Measurements from ENCODE around the gene INPP4A.

Gene INPP4A

DNA sequence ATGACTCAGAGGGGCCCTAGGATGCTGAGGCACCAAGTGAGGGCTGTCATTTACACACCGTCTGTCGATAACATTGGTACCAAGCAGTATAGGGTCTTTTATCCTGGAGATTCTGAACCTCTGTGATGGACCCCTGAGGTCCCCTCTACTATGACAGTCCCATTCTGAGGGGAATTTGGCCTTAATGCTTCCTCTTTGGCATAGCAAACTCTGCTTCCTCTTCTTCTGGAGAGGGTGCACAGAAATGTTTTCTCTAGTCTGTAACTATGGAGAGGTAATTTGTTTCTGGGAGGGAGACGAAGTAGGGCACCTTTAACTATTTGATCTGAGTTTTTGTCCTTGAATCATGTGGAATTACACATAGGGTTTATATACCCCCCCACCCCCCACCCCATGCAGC is 44.8 kb downstream of the INPP4A start:
- in situ Hi-C loops (cut with MboI; ENCODE audit: low sequenced_read_pairs), result no loop called here

DNA sequence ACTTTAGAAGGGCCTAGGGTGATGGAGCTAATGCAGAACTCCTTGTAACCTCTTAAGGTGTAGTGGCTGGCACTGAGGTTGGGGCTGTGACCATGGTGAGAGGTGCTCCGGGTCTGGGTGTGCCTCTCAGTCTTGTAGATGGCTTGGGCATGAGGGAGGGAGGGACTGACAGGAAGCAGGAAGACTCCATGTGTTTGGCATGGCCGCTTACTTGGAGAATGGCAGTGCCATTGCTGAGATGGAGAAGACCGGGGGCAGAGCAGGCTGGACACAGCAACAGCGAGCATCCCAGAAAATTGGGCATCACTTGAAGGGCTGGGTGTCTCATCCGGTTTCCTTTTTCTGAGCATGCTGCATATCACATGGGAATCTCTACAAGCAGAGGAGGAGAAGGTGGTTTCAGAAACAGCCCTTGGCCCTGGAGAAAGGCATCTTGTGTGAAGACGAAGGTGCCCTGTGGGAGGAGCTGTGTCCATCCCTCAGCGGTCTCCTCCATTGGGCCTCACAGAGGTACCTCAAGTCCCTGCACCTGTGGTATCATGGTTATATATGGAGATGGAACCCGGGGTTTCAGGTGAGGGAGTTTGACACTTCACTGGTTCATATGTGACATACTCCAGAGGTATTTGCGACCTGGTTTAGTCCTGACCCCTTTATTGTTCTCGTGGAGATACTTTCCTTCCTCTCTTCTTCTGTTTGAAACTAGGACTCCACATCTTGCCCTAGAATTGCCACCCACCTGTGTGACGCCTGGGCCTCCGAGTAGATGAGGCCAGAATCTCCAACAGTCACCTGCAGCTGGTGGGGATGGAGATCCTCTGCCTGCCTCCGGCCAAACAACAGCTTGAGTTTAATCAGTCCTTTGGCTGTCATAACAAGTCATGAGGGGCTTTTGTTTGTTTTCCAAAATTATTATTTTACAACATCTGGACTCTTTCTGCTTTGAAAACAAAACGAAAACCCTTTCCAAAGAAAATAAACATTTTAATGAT is 45.6 kb downstream of the INPP4A start:
- in situ Hi-C loops (cut with MboI; ENCODE audit: low sequenced_read_pairs), result no loop called here

DNA sequence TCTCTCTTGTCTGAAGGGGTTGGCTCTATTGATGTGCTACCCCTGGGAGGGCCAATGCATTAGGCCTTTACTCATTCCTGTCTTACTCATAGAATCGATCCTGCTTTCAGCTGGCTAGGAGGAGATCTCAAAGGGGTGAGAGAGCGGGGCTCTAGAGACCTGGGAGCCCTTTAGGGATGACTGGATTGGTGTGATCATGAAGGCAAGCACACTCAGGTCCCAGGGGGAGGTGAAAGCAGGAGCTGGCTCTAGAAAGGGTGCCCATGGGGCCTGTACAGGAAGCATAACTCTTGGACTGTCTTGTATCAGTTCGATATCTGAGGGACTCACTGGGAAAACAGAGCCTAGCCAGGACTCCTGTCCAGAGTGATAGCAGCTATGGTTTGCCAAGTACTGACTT is 47.8 kb downstream of the INPP4A start:
- in situ Hi-C loops (cut with MboI; ENCODE audit: low sequenced_read_pairs), result no loop called here

DNA sequence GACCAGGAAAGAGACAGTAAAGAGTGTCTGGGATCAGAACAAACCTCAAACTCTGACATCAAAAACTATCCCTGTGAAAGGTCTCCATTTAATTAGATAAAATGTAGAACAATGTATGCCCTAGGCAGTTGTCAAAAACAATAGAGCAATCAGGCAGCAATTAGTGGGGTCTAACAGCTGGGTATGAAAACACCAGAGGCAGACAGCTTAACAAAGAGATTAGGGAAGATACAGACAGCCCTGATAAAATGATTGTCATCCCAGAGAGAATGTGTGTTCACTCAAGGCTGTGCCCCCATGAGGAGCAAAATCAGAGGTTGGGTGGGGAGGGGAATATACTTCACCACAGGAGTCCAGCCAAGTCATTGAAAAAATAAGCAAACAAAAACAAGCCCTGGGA is 50.0 kb downstream of the INPP4A start:
- in situ Hi-C loops (cut with MboI; ENCODE audit: low sequenced_read_pairs), result no loop called here

DNA sequence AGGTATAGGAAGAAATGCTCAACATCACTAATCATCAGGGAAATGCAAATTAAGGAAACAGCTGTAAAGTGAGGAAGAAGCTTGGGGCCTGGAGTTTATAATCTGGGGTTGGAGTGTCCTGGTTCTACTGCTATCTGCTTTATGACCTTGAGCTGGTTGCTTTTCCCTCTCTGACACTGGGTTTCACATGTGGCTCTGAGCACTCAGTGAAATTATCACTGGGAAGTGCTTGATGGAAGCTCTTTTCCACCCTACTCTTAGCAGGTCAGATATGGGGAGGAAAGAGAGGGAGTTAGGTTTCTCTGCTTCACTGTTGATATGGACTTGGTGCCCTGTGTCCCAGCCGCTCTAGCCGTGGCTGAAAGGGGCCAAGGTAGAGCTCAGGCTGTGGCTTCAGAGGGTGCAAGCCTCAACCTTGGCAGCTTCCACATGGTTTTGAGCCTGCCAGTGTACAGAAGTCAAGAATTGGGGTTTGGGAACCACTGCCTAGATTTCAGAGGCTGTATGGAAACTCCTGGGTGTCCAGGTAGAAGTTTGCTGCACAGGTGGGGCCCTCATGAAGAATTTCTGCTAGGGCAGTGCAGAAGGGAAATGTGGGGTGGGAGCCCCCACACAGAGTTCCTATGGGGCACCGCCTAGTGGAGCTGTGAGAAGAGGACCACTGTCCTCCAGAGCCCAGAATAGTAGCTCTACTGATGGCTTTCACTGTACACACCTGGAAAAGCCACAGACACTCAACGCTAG is 52.3 kb downstream of the INPP4A start:
- in situ Hi-C loops (cut with MboI; ENCODE audit: low sequenced_read_pairs), result no loop called here

GRCh38 chr2:98498703-98499440 is 54.2 kb downstream of the INPP4A start:
- in situ Hi-C loops (cut with MboI; ENCODE audit: low sequenced_read_pairs), result no loop called here

DNA sequence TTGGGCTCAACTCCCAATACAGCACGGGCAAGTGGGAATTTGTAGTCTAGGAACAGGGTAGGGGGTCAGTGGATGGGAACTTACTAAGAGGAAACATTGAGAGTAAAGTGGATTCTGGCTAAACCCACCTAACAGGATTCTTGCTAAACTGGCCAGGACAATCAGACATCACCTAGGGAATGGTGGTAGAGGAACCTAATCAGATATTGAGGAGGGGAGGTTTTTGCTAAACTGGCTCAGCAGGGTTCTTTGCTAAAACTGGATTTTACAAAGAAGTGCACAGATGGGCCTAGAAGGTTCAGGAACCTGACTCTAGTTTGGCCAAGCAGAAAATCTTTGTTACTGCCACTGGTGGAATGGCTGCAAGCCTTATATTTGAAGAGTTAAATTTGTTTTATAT is 55.9 kb downstream of the INPP4A start:
- in situ Hi-C loops (cut with MboI; ENCODE audit: low sequenced_read_pairs), result no loop called here

DNA sequence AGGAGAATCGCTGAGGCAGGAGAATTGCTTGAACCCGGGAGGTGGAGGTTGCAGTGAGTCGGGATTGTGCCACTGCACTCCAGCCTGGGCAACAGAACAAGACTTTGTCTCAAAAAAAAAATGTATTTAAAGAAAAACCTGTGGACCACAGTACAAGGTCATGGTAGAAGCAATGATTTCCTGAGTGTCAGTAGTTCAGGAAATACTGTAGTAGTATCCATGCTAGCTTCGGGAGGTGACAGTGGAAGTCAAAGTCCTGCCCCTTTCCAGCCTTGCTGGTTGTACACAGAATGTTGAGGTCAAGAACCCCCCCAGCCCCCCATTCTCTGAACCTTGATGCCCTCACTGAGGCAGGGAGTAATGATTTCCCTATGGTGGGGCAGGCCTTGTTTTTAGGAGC is 56.6 kb downstream of the INPP4A start:
- in situ Hi-C loops (cut with MboI; ENCODE audit: low sequenced_read_pairs), result no loop called here

GRCh38 chr2:98501876-98502275 is 57.2 kb downstream of the INPP4A start:
- in situ Hi-C loops (cut with MboI; ENCODE audit: low sequenced_read_pairs), result no loop called here

DNA sequence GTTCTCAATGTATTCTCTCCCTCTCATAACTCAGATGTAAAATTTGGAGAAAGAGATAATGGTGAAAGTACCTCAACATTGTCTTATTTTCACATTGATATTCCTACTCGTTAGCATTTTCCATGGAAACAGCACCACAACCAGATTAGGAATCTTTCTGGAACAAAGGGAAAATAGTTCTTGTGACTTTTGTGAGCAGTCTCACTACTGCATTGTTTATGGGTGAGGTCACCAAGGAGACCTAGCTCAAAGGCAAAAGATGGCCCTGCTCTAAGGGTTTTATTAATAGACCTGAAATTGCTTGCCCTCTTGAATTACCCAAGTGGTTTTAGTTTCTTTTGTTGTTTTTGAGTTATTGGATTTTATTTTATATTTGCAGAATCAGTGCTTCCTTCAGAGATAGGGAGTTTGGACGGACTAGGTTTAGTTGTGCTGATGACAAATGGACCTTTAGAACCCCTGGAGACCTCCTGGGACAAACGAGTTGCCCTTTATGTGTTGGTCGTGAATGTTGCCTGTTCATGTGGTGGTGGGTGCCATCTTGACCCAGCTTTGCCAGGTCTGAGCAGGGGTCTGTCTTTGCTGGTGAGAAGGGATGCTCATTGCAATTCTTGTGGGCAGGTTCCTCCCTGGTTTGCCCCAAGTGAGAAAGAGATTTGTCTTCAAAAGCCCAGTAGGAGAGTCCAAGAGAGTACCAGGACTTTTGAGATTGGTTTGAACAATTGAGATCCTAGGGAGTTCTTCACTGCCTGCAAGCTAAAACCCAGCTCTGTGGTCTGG is 58.1 kb downstream of the INPP4A start:
- in situ Hi-C loops (cut with MboI; ENCODE audit: low sequenced_read_pairs), result no loop called here

DNA sequence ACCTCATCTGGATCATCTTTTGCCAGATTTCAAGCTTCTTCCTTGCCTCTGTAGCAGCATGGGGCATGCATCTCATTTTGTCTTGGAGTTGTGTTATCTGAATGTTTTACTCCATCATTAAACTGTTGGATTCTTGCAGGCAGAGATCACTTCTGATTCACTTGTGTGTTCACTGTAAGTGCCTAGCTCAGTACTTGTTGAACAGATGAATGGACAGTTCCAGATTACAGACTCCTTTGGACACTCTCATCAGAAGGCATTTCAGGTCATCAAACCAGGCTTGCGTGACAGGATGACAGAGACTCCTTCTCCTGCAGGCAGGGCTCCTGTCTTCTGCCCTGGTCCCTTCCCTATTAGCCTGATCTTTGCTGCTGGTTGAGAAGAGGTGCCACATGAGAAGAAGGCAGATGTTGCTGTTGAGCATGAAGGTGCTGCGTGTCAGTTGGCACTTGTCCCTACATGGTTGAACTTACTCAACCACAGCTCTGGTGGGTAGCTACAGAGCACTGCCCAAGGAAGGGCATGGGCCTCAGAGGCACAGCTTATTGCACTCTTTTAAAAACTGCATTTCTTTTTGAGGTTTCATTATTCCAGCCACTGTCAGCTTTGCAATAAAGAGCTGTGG is 58.9 kb downstream of the INPP4A start:
- in situ Hi-C loops (cut with MboI; ENCODE audit: low sequenced_read_pairs), result no loop called here

DNA sequence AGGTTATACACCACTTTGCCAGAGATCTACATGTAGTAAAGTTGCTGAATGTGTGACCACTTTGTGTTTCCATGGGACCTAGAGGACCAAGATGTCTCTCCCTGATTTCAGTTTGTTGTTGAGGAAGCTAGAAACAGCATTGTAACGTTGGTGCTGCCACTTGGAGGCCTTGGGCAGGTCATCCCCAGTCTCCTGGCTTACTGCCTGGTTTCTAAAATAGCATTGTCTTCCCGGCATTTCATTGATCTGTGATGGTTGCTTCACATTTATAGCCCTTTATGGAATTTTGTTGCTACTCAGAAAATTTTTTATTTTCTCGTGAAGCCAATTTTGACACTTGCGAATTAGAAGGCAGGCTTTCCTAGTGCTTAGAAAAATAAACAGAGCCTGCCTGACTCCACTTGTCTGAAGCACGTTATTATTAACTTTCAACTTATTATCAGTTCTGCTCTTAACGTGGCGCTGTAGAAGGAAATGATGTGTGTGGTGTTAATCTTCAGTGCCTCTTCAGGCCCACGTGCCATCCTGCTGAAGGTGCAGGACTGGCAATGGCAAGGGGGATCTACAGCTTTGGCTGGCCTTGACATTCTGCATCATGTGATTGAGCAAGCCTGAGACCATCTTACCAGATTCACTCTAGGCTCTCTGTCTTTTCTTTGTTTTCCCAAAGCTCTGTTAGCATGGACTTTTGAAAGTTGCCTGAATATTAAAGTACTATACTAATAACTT is 59.9 kb downstream of the INPP4A start:
- in situ Hi-C loops (cut with MboI; ENCODE audit: low sequenced_read_pairs), result no loop called here

GRCh38 chr2:98505311-98505808 is 60.7 kb downstream of the INPP4A start:
- in situ Hi-C loops (cut with MboI; ENCODE audit: low sequenced_read_pairs), result no loop called here

GRCh38 chr2:98505971-98506664 is 61.5 kb downstream of the INPP4A start:
- in situ Hi-C loops (cut with MboI; ENCODE audit: low sequenced_read_pairs), result no loop called here

GRCh38 chr2:98506881-98507280 is 62.2 kb downstream of the INPP4A start:
- in situ Hi-C loops (cut with MboI; ENCODE audit: low sequenced_read_pairs), result no loop called here

DNA sequence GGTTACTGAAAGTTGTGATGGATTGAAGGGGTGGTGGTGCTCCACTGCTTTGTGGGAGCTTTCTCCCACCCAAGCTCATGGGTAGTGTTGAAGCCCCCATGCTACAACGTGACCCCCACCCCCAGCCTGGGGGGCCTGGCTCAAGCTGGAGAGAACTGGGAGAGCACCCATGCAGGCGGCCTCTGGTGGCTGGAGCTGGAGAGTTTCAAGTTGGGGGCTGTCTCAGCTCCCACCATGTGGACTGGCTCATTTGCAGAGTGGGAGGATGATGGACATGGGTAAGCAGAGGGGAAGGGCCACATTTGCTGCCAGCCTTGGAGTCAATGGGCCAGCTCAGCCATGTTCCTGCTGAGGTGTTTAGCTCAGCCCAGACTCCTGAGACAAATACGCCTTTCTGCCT is 62.8 kb downstream of the INPP4A start:
- in situ Hi-C loops (cut with MboI; ENCODE audit: low sequenced_read_pairs), result no loop called here

DNA sequence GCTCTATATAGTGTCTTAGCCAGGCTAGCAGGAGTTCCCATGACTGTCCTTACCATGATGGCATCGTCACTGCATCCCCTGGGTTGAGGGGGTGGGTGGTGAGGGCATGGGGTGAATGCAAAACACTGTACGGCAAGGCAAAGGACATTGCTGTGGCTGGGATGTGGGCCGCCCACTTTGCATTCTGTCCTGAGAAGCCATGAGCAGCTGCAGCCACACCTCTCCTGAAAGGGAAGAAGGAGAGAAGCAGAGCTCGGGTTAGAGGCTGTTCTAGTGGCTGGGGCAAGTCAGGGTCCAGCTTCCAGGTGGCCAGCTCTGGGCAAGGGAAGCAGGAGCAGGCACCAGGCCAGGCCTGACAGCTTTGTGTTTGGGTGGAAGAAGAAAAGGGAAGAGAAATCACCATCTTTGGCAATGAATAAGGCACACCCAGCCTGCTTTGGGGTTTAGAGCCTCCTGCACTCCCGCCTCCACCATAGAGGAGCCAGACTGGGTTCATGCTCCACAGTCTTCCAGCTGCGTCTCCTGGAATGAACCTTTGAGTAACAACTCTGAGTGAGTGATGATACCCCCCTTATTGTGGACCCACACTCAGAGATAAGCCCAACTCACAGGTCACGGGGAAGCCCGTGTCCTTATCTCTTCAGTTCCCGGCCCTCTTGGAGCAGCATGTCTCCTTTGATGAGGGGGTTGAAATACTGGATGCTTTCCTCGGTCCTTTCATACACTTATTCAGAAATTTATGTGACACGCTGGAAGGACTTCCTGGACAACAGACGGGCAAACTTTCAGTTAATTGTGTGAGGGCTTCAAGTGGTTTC is 63.4 kb downstream of the INPP4A start:
- in situ Hi-C loops (cut with MboI; ENCODE audit: low sequenced_read_pairs), result no loop called here

- in situ Hi-C loops (cut with MboI; ENCODE audit: low sequenced_read_pairs), result no loop called here
Observed at GRCh38 chr2:98508709-98509066, 64.0 kb downstream of the INPP4A start.
